Measurements from ENCODE around the gene DPYSL4. TPM values are rescaled to one million over a fixed set of nuclear protein-coding genes. Genes with fewer than 3 reads are reported as not detected.

DPYSL4 gene
- total RNA-seq, 1 experiment from 2014 or later, result 26.3 TPM

DNA sequence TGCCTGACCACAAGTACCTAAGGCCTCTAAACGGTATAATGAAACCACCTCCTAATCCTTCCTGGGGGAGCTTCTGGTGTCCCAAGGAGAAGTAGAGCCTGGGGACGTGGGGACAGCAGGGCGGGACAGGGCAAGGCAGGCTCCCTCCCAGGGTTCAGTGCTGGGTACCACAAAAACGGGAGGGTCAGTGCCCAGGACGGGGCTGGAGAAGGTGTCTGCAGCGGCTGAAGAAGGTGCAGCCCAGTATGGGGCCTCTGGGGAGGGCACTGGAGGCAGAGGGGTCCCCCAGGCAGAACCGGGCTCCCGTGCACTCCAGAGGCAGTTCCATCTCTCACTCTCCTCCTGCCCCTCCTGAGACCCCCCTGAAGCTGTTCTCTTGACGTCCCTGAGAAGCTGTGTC is 46.2 kb downstream of the DPYSL4 start:
- WGBS (ENCODE audit: extremely low coverage, insufficient read length, low lambda C conversion rate), result no CpG with 5 or more reads among the region's 9 CpGs
- Mint-ChIP-seq H3K4me3 (no peak overlapping the region), H3K36me3 (ENCODE audit: insufficient read depth in 1 of 3, low read depth in 3 of 3) (no peaks in the 10 kb centered on the region; a peak in 1 of 7 replicates), H3K4me1 (peaks cover 6 to 24% of the 10 kb centered on the region in 2 experiments), H3K27ac (peak overlapping the region in 1 of 3 experiments; percentile 48; a peak in 1 of 7 replicates), H3K9me3 (no peaks in the 10 kb centered on the region), H3K27me3 (ENCODE audit: low read depth) (no peaks in the 10 kb centered on the region)
- Histone ChIP-seq H3K56ac (ENCODE audit: insufficient read length, low read depth, low read length) (no peak overlapping the region), H3K9me3 (ENCODE audit: control insufficient read depth, low read depth, low read length) (no peaks in the 10 kb centered on the region), H3K4me2 (ENCODE audit: insufficient read depth, insufficient read length, low read length) (no peak overlapping the region), H3K79me2 (ENCODE audit: insufficient read depth, low read length) (no peaks in the 10 kb centered on the region), H3K79me1 (ENCODE audit: insufficient read depth, low read depth, low read length, poor library complexity, severe bottlenecking) (no peaks in the 10 kb centered on the region), H4K8ac (replicated peaks; ENCODE audit: insufficient read length, low read depth, low read length) (no peak overlapping the region), H3T11ph (ENCODE audit: low read length) (no peak overlapping the region), H3K9ac (ENCODE audit: extremely low read depth, insufficient read length, low read length) (no peak overlapping the region), H3K4me1 (ENCODE audit: insufficient read depth, low read length) (no peaks in the 10 kb centered on the region), H4K91ac (ENCODE audit: insufficient read length, low read depth, low read length) (no peak overlapping the region), H3K4ac (ENCODE audit: low read depth, low read length) (no peak overlapping the region), H2AFZ (ENCODE audit: low read length) (no peak overlapping the region), H2BK120ac (ENCODE audit: low read depth, low read length, poor library complexity, severe bottlenecking) (no peak overlapping the region), H3K14ac (ENCODE audit: insufficient read depth, low read length) (no peak overlapping the region; the same call in 1 of the 2 replicates), H2AK5ac (ENCODE audit: insufficient read length, low read length) (no peak overlapping the region), H4K5ac (ENCODE audit: insufficient read length, low read depth, low read length) (no peak overlapping the region), H3K23ac (ENCODE audit: insufficient read length, low read depth, low read length) (no peak overlapping the region), H4K20me1 (ENCODE audit: control insufficient read depth, insufficient read depth, insufficient read length) (no peaks in the 10 kb centered on the region), H3K27ac (ENCODE audit: insufficient read length, low read depth, low read length) (no peak overlapping the region), H3K23me2 (ENCODE audit: insufficient read length, low read depth, low read length, poor library complexity, severe bottlenecking) (no peaks in the 10 kb centered on the region), H2BK15ac (ENCODE audit: low read depth, low read length) (no peak overlapping the region), H2BK12ac (ENCODE audit: insufficient read length, low read depth, low read length) (no peak overlapping the region), H2BK5ac (ENCODE audit: insufficient read length, low read length) (no peak overlapping the region), H3K27me3 (ENCODE audit: insufficient read depth, low read length) (no peaks in the 10 kb centered on the region), H3K18ac (ENCODE audit: insufficient read length, low read depth, low read length) (no peak overlapping the region), H2BK20ac (ENCODE audit: low read depth, low read length, poor library complexity, severe bottlenecking) (no peak overlapping the region)
- no peak for TF ChIP-seq CTCF (conservative IDR thresholded peaks at IDR 0.05)
- DNase-seq, result no peak

Data from H9 (cell line).